A673 (cell line): ENCODE measurements around the gene ABCB7. TPM values are rescaled to one million over a fixed set of nuclear protein-coding genes. Genes with fewer than 3 reads are reported as not detected.
A peak's percentile ranks its signal among the peaks of the same experiment; 100 is the strongest.
"Not testable (repeated sequence)": the region's sequence is repeated elsewhere in the genome, so short reads cannot be mapped to it uniquely, and the experiment has no call there.

Experiments
- BruUV-seq: library from RNA; stranded (reverse); fragments of 400-500 nt; replicated peaks from 2 replicates; lab custom pipeline; 2021; lab: Mats Ljungman, UMichigan
- CTCF ChIA-PET: fragments of 300-600 bp; sonication (Branson Sonifier 250); formaldehyde crosslinking; loops from one replicate; lab custom pipeline; 2022; ENCODE audit warnings: antibody characterized with exemption; lab: Charles Lee
- POLR2A ChIA-PET: fragments of 300-600 bp; sonication (Branson Sonifier 250); formaldehyde crosslinking; loops from one replicate; lab custom pipeline; 2022; ENCODE audit warnings: antibody characterized with exemption; ENCODE audit not compliant: low non-redundant PET; lab: Charles Lee
- DNase-seq: peaks from one replicate; pipeline ENCODE4 v3.0.0-alpha.2; 2015; ENCODE audit warnings: low spot score
- H3K27ac ChIP-seq: fragments of 200-600 bp; sonication (generic); 2 replicates; pipeline ENCODE4 v1.5.1; 2016; ENCODE audit warnings: mixed run types, low read depth, mild to moderate bottlenecking, mixed read lengths, antibody characterized with exemption, low read length; ENCODE audit not compliant: poor library complexity, severe bottlenecking
- H3K27me3 ChIP-seq: fragments of 200-600 bp; sonication (generic); replicated peaks from 2 replicates; pipeline ENCODE4 v1.6.1; 2017; ENCODE audit warnings: mixed run types, low read depth, mild to moderate bottlenecking, mixed read lengths, antibody characterized with exemption, low read length; ENCODE audit not compliant: insufficient read depth, poor library complexity
- H3K36me3 ChIP-seq: fragments of 200-600 bp; sonication (generic); 2 replicates; pipeline ENCODE4 v1.6.1; 2016; ENCODE audit warnings: mixed run types, mild to moderate bottlenecking, mixed read lengths, antibody characterized with exemption, low read length; ENCODE audit not compliant: insufficient read depth, poor library complexity, severe bottlenecking
- H3K4me1 ChIP-seq: fragments of 200-600 bp; sonication (generic); 2 replicates; pipeline ENCODE4 v1.6.1; 2017; ENCODE audit warnings: mixed run types, mild to moderate bottlenecking, mixed read lengths, antibody characterized with exemption, low read length; ENCODE audit not compliant: insufficient read depth, poor library complexity, severe bottlenecking
- H3K4me3 ChIP-seq: fragments of 200-600 bp; sonication (generic); 2 replicates; pipeline ENCODE4 v1.5.1; 2016; ENCODE audit warnings: low read depth, mixed run types, mild to moderate bottlenecking, mixed read lengths, low read length; ENCODE audit not compliant: poor library complexity, severe bottlenecking
- H3K9me3 ChIP-seq: fragments of 200-600 bp; sonication (generic); 2 replicates; pipeline ENCODE4 v1.6.1; 2016; ENCODE audit warnings: mixed run types, low read depth, mild to moderate bottlenecking, mixed read lengths, antibody characterized with exemption, low read length; ENCODE audit not compliant: poor library complexity, severe bottlenecking
- CTCF ChIP-seq: fragments of 300-800, 200-600 bp; sonication (generic); conservative IDR thresholded peaks from 2 replicates; pipeline ENCODE4 v1.5.1; 2017; ENCODE audit warnings: low read depth, mild to moderate bottlenecking, antibody characterized with exemption, low read length, moderate library complexity, mixed read lengths
- EZH2 ChIP-seq: fragments of 200-600 bp; sonication (generic); IDR thresholded peaks from 2 replicates; pipeline ENCODE4 v1.6.1; 2017; ENCODE audit warnings: borderline replicate concordance, low read depth, mild to moderate bottlenecking, mixed read lengths, antibody characterized with exemption, low read length; ENCODE audit not compliant: poor library complexity, severe bottlenecking
- intact Hi-C: fragments of 100-400 bp; cut with micrococcal nuclease; formaldehyde crosslinking; loops from one replicate; pipeline ENCODE4 v1.10.0; 2022; ENCODE audit not compliant: unreplicated experiment
- total RNA-seq: library from RNA; stranded (reverse); gene quantifications from 2 replicates; pipeline ENCODE4 v1.2.3, GENCODE V29; 2021

The ABCB7 gene
- total RNA-seq, 1 experiment from 2014 or later = 28.8 TPM

DNA sequence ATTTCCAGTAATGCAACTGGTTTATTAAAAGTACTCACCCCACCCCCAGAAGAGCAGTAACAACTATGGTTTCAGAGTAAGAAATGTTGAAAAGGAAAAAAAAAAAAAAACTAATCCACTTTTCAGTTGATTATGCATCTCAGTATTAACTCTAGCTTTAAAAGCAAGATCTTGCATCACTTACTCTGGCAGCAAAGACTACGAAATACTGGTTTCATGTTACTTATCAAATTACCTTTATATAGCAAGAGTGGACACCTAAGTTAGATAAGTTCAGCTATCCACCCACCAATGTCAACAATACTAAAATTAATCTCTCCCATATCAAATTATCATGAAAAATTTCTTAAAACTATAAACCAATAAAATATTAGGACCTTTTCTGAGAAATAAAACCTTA is 105.0 kb downstream of the ABCB7 start:
- intact Hi-C loops = no loop called here
- BruUV-seq = no TSS peak
- no peaks in the 10 kb centered on the region for H3K4me1 ChIP-seq
- H3K27me3 ChIP-seq = no peaks in the 10 kb centered on the region
- POLR2A ChIA-PET = no interaction called here
- H3K9me3 ChIP-seq = no peaks in the 10 kb centered on the region
- H3K36me3 ChIP-seq = no peaks in the 10 kb centered on the region
- no peak overlapping the region for H3K27ac ChIP-seq
- DNase-seq = no peak
- no peak overlapping the region for H3K4me3 ChIP-seq
- CTCF ChIA-PET = no interaction called here
- no peak for TF ChIP-seq CTCF
- no peak for TF ChIP-seq EZH2

GRCh38 chrX:75045369-75045768 is 110.7 kb downstream of the ABCB7 start:
- TF ChIP-seq EZH2 = no peak
- TF ChIP-seq CTCF = no peak
- no peak overlapping the region for H3K27ac ChIP-seq
- ChIA-PET CTCF (no interaction called here), POLR2A (no interaction called here)
- no peak overlapping the region for H3K4me3 ChIP-seq
- BruUV-seq = no TSS peak
- H3K4me1 ChIP-seq = no peaks in the 10 kb centered on the region
- H3K9me3 ChIP-seq = peaks cover 7% of the 10 kb centered on the region
- DNase-seq = no peak
- H3K27me3 ChIP-seq = no peaks in the 10 kb centered on the region
- intact Hi-C loops = no loop called here
- no peaks in the 10 kb centered on the region for H3K36me3 ChIP-seq

DNA sequence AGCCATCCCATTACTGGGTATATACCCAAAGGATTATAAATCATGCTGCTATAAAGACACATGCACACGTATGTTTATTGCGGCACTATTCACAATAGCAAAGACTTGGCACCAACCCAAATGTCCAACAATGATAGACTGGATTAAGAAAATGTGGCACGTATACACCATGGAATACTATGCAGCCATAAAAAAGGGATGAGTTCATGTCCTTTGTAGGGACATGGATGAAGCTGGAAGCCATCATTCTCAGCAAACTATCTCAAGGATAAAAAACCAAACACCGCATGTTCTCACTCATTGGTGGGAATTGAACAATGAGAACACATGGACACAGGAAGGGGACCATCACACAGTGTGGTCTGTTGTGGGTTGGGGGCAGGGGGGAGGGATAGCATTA is 111.9 kb downstream of the ABCB7 start:
- H3K4me1 ChIP-seq, DNase-seq, H3K36me3 ChIP-seq, intact Hi-C loops, CTCF ChIA-PET, H3K27me3 ChIP-seq, POLR2A ChIA-PET, H3K27ac ChIP-seq, BruUV-seq, H3K9me3 ChIP-seq, H3K4me3 ChIP-seq: not testable (repeated sequence)

- TF ChIP-seq EZH2 = no peak
- TF ChIP-seq CTCF = peak; percentile 45
- no peaks in the 10 kb centered on the region for H3K9me3 ChIP-seq
- ChIA-PET CTCF (no interaction called here), POLR2A (no interaction called here)
- no TSS peak for BruUV-seq
- DNase-seq = peak; percentile 46
- H3K4me1 ChIP-seq = no peaks in the 10 kb centered on the region
- intact Hi-C loops = no loop called here
- H3K36me3 ChIP-seq = no peaks in the 10 kb centered on the region
- H3K4me3 ChIP-seq = no peak overlapping the region
- H3K27me3 ChIP-seq = no peaks in the 10 kb centered on the region
- H3K27ac ChIP-seq = no peak overlapping the region
Observed at GRCh38 chrX:75038925-75039324, 117.2 kb downstream of the ABCB7 start.
